Ovary (tissue), 3 donors: ENCODE measurements around the gene ROBO1.

Experiments
- POLR2A ChIP-seq: fragments of 450-650 bp; IDR thresholded peaks from one replicate; pipeline ENCODE4 v1.6.1; 2017; ENCODE audit warnings: antibody characterized with exemption, mild to moderate bottlenecking, moderate library complexity
- TF ChIP-seq, protein P1 (sequence below), 3 donors: fragments of 450-650 bp in 2 of 3; fragments of 200-600 bp in 1 of 3; IDR thresholded peaks; one replicate each; pipeline versions ENCODE4 v1.5.1 to v1.8.0; 2016 to 2022; ENCODE audit warnings: antibody characterized with exemption in 3 of 3, mild to moderate bottlenecking in 1 of 3
- donor health status: DM: no; HTN: no; CAD: no.

DNA sequence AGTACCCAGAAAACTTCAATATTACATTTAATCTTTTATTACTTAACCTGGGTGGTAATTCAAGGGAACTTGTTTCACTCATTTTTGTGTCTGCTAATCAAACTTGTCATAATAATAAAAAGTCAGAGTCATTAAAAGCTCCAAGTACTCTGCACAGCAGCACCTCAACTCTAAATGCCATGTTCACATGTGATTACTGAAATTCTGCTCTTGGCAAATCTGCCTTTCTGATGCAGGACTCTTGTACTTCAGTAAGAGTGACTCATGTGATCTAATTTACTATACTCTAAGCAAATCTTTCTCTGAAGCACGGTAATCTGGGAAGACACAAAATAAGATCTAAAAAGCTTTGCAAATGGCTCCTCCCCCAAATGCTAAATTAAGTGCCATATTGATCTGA is 6.4 kb downstream of the ROBO1 start:
- TF ChIP-seq, protein P1, sequence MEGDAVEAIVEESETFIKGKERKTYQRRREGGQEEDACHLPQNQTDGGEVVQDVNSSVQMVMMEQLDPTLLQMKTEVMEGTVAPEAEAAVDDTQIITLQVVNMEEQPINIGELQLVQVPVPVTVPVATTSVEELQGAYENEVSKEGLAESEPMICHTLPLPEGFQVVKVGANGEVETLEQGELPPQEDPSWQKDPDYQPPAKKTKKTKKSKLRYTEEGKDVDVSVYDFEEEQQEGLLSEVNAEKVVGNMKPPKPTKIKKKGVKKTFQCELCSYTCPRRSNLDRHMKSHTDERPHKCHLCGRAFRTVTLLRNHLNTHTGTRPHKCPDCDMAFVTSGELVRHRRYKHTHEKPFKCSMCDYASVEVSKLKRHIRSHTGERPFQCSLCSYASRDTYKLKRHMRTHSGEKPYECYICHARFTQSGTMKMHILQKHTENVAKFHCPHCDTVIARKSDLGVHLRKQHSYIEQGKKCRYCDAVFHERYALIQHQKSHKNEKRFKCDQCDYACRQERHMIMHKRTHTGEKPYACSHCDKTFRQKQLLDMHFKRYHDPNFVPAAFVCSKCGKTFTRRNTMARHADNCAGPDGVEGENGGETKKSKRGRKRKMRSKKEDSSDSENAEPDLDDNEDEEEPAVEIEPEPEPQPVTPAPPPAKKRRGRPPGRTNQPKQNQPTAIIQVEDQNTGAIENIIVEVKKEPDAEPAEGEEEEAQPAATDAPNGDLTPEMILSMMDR (IDR thresholded peaks at IDR 0.05): no peak
- no peak for TF ChIP-seq POLR2A
